ENCODE measurements around the gene ERMN. TPM values are rescaled to one million over a fixed set of nuclear protein-coding genes. Genes with fewer than 3 reads are reported as not detected.
A peak's percentile ranks its signal among the peaks of the same experiment; 100 is the strongest.

ERMN gene
- total and polyA plus RNA-seq, 2 donors (not counting 1 experiment from before 2014, with no cell fraction given), result 2.7 to 11.9 TPM

DNA sequence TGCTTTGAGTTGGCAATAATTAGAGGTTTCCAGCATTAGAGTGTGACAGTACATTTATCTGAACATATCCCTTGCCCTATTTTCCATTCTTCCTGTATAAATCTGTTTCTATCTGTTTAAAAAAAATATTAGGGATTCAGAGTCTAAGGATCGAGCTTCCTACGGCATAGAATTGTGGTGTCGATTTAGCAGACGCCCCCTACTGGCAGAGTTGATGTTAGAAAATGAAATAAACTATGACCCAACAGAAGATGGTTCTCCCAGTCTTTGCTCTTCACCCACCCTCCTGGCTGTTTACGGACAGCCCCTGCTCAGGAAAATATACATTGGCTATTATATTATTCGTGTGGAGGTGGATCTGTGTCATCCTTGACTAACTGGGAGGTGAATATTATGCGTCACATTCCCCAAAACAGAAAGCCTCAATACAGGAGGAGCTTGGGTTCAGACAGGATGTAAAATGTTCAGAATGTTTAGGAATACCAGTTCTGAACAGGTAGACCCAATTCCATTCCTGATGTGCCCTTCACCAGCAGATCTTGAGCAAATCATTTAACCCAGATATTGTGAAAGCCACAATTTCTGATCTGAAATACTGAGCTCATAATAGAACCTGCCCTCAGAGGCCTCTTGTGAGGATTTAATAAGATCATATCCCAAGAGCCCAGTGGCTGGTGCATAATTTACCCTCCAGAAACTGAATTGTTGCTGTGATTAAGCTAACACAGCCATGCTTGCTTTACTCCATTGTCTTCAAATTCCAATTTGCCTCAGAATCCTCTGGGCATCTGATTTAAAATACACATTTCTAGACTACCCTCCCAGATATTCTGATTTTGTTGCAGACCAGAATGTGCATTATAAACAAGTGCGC, 10.8 kb upstream of the ERMN start:
- H3K9me3 Mint-ChIP-seq (ENCODE audit: insufficient read depth), result no peaks in the 10 kb centered on the region
- Histone ChIP-seq H3K27me3 (replicated peaks in 1 of 4; ENCODE audit: control extremely low read depth in 1 of 4, control insufficient read depth in 3 of 4, insufficient read depth in 4 of 4, low read length in 3 of 4) (no peaks in the 10 kb centered on the region), H3K79me2 (ENCODE audit: control insufficient read depth, insufficient read depth, low read length) (no peaks in the 10 kb centered on the region), H4K20me1 (ENCODE audit: control insufficient read depth, insufficient read depth, low read length, poor library complexity, severe bottlenecking) (no peaks in the 10 kb centered on the region), H2AFZ (ENCODE audit: insufficient read depth, low read depth, low read length, poor library complexity, severe bottlenecking) (peak overlapping the region; percentile 17), H3K4me3 (ENCODE audit: control extremely low read depth in 1 of 5, extremely low read depth in 1 of 5, insufficient read depth in 1 of 5, low read depth in 2 of 5, low read length in 4 of 5) (peak overlapping the region in 1 of 5 experiments; percentile 37), H3K9me3 (ENCODE audit: control extremely low read depth in 1 of 3, control insufficient read depth in 2 of 3, insufficient read depth in 1 of 3, low read length in 2 of 3) (no peaks in the 10 kb centered on the region), H3K4me1 (ENCODE audit: control insufficient read depth in 2 of 2, insufficient read depth in 2 of 2, low read length in 2 of 2) (peaks cover 6% of the 10 kb centered on the region in 2 donors), H3K9ac (ENCODE audit: low read length) (peak overlapping the region; percentile 37), H3K36me3 (replicated peaks in 1 of 2; ENCODE audit: control extremely low read depth in 1 of 2, control insufficient read depth in 1 of 2, extremely low read depth in 1 of 2, insufficient read depth in 2 of 2, low read length in 1 of 2) (no peaks in the 10 kb centered on the region), H3K27ac (ENCODE audit: low read length in 2 of 2) (no peak overlapping the region), H3K4me2 (replicated peaks; ENCODE audit: low read depth, low read length, poor library complexity, severe bottlenecking) (peak overlapping the region; percentile 57)
- H3K27me3 Mint-ChIP-seq, result no peaks in the 10 kb centered on the region
- no peak overlapping the region for H3K4me3 Mint-ChIP-seq
- CTCF ChIA-PET, result interaction anchor here (0.7 to 5.2 kb wide), 47 partner anchors 10 to 291 kb away, joined by 3 to 79 read pairs (median 6); partner anchors contain the start of genes CYTIP and ERMN
- ATAC-seq (ENCODE audit: low read depth) (no peak), DNase-seq (peak; percentile 68)
- H3K27ac Mint-ChIP-seq, result no peak overlapping the region
- POLR2A ChIA-PET, result no interaction called here
- TF ChIP-seq EZH2 (IDR thresholded peaks at IDR 0.05; ENCODE audit: borderline replicate concordance, insufficient read depth, low read depth, low read length, poor library complexity, severe bottlenecking), result no peak
- TF ChIP-seq, protein P1, sequence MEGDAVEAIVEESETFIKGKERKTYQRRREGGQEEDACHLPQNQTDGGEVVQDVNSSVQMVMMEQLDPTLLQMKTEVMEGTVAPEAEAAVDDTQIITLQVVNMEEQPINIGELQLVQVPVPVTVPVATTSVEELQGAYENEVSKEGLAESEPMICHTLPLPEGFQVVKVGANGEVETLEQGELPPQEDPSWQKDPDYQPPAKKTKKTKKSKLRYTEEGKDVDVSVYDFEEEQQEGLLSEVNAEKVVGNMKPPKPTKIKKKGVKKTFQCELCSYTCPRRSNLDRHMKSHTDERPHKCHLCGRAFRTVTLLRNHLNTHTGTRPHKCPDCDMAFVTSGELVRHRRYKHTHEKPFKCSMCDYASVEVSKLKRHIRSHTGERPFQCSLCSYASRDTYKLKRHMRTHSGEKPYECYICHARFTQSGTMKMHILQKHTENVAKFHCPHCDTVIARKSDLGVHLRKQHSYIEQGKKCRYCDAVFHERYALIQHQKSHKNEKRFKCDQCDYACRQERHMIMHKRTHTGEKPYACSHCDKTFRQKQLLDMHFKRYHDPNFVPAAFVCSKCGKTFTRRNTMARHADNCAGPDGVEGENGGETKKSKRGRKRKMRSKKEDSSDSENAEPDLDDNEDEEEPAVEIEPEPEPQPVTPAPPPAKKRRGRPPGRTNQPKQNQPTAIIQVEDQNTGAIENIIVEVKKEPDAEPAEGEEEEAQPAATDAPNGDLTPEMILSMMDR (IDR thresholded peaks at IDR 0.05), result peak; percentile 86
- WGBS (ENCODE audit: insufficient coverage), result no CpG with 5 or more reads among the region's 8 CpGs
- peaks cover 7% of the 10 kb centered on the region for H3K4me1 Mint-ChIP-seq
- intact Hi-C loops (cut with micrococcal nuclease), result no loop called here

DNA sequence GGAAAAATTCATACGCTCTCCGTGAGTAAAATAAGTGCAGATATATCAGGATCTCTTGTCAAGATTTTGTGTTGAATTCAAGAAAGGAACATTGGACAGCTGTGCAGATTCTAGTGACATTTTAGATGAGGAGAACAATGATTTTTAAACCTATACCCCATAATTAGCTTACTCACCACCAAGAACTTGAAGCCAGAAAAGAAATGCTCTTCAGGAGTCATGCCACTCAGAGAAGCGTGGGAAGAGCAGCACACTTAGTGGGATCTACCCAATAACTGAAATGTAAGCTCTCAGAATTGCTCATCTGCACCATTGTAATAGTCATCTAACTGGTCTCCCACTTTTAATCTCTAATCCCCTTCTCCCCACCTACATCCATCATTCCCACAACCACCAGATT, 9.2 kb upstream of the ERMN start:
- Histone ChIP-seq H3K9ac (ENCODE audit: low read length) (no peak overlapping the region), H3K4me3 (ENCODE audit: control extremely low read depth in 1 of 5, extremely low read depth in 1 of 5, insufficient read depth in 1 of 5, low read depth in 2 of 5, low read length in 4 of 5) (no peak overlapping the region), H3K9me3 (ENCODE audit: control extremely low read depth in 1 of 3, control insufficient read depth in 2 of 3, insufficient read depth in 1 of 3, low read length in 2 of 3) (no peaks in the 10 kb centered on the region), H3K36me3 (replicated peaks in 1 of 2; ENCODE audit: control extremely low read depth in 1 of 2, control insufficient read depth in 1 of 2, extremely low read depth in 1 of 2, insufficient read depth in 2 of 2, low read length in 1 of 2) (no peaks in the 10 kb centered on the region), H3K4me1 (ENCODE audit: control insufficient read depth in 2 of 2, insufficient read depth in 2 of 2, low read length in 2 of 2) (peaks cover 6% of the 10 kb centered on the region in 2 donors), H3K79me2 (ENCODE audit: control insufficient read depth, insufficient read depth, low read length) (no peaks in the 10 kb centered on the region), H2AFZ (ENCODE audit: insufficient read depth, low read depth, low read length, poor library complexity, severe bottlenecking) (no peak overlapping the region), H3K4me2 (replicated peaks; ENCODE audit: low read depth, low read length, poor library complexity, severe bottlenecking) (no peak overlapping the region), H3K27me3 (replicated peaks in 1 of 4; ENCODE audit: control extremely low read depth in 1 of 4, control insufficient read depth in 3 of 4, insufficient read depth in 4 of 4, low read length in 3 of 4) (no peaks in the 10 kb centered on the region), H3K27ac (ENCODE audit: low read length in 2 of 2) (no peak overlapping the region), H4K20me1 (ENCODE audit: control insufficient read depth, insufficient read depth, low read length, poor library complexity, severe bottlenecking) (no peaks in the 10 kb centered on the region)
- ChIA-PET CTCF (interaction anchor here (1.0 to 5.2 kb wide), 21 partner anchors 8 to 262 kb away, joined by 3 to 79 read pairs (median 11); partner anchors contain the start of genes CYTIP and ERMN), POLR2A (no interaction called here)
- Mint-ChIP-seq H3K4me3 (no peak overlapping the region), H3K4me1 (peaks cover 7% of the 10 kb centered on the region), H3K9me3 (ENCODE audit: insufficient read depth) (no peaks in the 10 kb centered on the region), H3K27ac (no peak overlapping the region), H3K27me3 (no peaks in the 10 kb centered on the region)
- 100% methylated on average over 1 of the region's 3 CpGs for WGBS (ENCODE audit: insufficient coverage)
- TF ChIP-seq, protein P1 (IDR thresholded peaks at IDR 0.05), result no peak
- no peak for TF ChIP-seq EZH2 (IDR thresholded peaks at IDR 0.05; ENCODE audit: borderline replicate concordance, insufficient read depth, low read depth, low read length, poor library complexity, severe bottlenecking)
- DNase-seq (no peak), ATAC-seq (ENCODE audit: low read depth) (no peak)
- intact Hi-C loops (cut with micrococcal nuclease), result no loop called here
